HG03064 (cell line): ENCODE measurements around the gene CEP70.
"Not testable (repeated sequence)": the region's sequence is repeated elsewhere in the genome, so short reads cannot be mapped to it uniquely, and the experiment has no call there.

Experiments
- ATAC-seq: cut with Tn5 transposase; IDR thresholded peaks from one replicate; pipeline ENCODE4 v1.9.1; 2021; ENCODE audit warnings: low read depth; ENCODE audit not compliant: unreplicated experiment

Gene CEP70

DNA sequence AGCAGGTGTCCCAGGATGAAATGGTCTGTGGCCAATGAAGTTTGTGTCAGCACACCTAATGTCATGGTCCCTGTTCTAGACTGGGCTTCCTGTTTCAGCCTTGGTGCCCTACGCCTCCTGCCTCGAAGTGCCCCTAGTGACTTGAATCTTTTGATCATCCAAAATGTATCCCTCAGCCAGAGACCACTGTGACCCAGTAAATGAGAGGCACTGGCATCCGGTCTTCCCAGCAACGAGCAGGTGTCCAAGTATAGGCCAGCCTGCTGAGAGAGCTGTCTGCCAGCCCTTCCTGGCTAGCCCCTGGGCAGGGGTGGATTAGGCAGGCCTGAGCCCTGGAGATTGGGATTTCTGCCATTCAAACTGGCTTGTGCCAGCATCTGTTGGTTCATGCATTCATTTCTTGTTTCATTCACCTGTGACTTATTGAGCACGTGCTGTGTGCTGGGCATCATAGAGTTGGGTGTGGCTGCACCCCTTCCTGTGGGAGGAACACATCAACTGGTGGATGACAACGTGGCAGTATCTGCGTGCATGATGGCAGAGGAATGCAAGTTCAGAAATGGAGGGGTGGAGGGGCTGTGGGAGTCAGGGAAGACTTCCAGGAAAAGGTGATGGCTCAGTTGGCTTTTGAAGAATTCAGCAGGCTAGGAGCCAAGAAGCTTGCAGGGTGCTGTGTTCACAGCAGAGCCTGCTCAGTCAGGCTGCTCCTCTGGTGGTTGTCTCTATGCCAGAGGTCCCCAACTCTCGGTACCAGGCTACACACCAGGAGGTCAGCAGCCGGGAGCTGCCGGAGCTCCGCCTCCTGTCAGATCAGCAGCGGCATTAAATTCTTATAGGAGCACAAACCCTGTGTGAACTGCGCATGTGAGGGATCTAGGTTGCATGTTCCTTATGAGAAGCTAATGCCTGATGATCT, 138.0 kb downstream of the CEP70 start:
- no peak for ATAC-seq

- not testable (repeated sequence) for ATAC-seq
Measured at GRCh38 chr3:138453940-138454339, 140.1 kb downstream of the CEP70 start.

DNA sequence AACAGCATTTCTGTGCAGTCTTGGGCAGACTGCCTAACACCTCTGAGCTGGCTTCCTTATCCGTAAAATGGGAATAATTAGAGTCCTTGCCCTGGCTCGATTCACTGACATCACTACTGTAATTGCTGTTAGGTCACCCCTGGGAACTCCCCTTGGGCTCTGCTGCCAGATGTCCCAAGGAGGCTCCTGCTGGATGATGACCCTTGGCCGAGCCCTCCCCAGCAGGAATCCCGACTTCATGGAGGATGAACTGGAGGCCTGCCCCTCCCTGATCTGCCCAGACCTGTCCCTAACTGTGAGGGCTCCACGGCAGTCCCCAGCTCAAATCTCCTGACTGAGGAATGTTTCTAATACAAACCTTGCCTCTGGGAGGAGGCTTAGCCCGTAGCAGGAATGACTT, 141.6 kb downstream of the CEP70 start:
- no peak for ATAC-seq

- ATAC-seq: no peak
Measured at GRCh38 chr3:138451595-138452162, 142.4 kb downstream of the CEP70 start.

DNA sequence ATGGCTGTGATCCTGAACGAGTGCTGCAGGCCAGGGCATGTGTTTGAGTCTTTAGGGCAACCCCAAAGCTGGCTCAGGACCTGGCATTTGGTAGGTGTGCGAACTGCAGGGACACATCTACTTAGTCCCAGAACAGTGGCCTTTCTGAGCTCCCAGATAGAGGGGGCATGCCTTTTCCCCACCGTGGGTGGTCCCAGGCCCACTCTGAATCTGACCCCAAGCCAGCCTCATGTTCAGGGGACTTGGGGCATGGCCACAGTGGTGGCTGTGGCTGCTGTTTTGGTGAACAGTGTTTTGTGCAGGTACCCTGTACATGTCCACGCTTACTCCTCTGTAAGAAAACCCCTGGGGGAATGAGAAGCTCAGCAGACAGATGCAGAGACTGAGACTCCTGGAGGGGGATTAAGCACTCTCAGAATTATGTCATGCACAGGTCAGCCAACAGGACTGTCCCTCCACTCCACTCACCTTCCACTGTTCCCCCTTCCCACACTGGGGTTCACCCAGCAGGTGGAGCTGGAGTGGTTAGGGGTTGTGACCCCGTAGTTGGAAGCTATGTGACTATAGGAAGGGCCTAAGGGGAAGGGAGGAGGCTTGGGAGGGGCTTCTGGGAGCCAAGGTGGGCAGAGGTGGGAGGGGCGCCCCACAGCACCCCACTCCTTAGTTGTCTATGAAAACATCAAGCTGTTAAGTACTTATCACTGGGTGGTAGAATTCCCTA, 143.2 kb downstream of the CEP70 start:
- ATAC-seq: no peak

DNA sequence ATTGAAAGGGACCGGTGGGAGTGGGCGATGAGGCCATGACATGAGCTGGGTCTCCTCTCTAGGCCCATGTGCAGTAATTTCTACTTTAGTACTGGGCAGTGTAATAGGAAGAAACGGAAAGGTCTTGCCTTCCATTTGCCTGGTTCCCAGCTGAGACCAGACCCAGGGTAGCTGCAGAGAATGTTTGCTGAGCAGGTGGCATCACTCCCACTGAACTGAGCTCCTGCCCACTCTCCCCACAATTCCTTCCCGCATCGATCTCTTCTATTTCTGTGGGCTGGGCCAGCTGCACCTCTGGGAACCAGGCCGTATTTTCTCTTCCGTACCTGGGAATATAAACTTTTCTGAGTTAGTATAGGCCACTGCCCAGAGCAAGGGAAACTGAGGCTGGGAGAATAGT, 143.9 kb downstream of the CEP70 start:
- no peak for ATAC-seq

GRCh38 chr3:138449490-138449889, 144.6 kb downstream of the CEP70 start:
- no peak for ATAC-seq

GRCh38 chr3:138448631-138449030, 145.4 kb downstream of the CEP70 start:
- ATAC-seq: no peak

GRCh38 chr3:138445654-138446053, 148.4 kb downstream of the CEP70 start:
- ATAC-seq: no peak

DNA sequence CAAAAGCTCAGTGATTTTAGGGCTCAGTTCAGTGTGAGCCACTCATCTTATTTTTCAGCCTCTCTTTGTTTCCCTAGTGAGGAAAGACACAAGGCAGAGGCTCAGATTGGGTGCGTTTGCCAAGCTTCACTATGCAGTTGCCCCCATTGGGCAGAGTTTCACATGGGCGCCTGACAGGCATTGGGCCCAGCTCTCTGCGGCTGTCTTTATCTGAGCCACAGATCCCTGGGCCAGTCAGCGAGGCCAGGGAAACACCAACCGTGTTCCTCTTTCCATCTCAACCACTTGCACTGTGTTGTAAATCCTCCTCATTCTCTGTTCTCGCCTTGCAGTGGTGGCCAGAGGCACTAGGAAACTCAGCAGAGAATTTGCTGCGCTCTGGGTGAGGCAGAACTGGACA, 148.8 kb downstream of the CEP70 start:
- no peak for ATAC-seq
